Measurements from ENCODE around the gene BICC1. TPM values are rescaled to one million over a fixed set of nuclear protein-coding genes. Genes with fewer than 3 reads are reported as not detected.
A peak's percentile ranks its signal among the peaks of the same experiment; 100 is the strongest.

BICC1 gene
- polyA plus RNA-seq, 1 donor (not counting 4 experiments of a cell fraction or from before 2014, with no cell fraction given) = 4.2 TPM

GRCh38 chr10:58829839-58830238 is 317.2 kb downstream of the BICC1 start:
- dilution Hi-C loops (cut with MboI; ENCODE audit: extremely low pct_ligation_motif_present, low sequenced_read_pairs) = no loop called here
- FAIRE-seq = no peak
- no peak overlapping the region for H3K4me3 ChIP-seq (ENCODE audit: control insufficient read depth in 2 of 3, extremely low read depth in 1 of 3, insufficient read depth in 2 of 3, low read depth in 1 of 3, low read length in 3 of 3)

DNA sequence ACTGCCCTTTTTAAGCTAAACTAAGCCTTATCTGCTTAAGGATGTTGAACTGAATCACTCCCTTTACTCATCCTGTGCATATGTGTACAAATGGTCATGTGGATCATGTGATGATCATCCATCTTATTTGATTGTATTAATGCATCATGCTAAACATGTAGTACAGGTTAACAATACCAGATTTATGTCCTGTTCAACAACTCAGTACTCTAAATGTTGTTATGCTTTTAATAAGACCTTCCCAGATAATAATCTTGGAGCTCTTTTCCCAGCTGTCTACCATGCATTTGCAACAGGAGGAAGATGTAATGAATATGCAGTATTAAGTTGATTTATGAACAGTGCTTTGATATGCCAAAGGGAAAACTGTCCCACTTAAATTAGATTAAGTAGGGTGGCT is 318.0 kb downstream of the BICC1 start:
- Histone ChIP-seq H2AFZ (ENCODE audit: control insufficient read depth, low read length) (no peak overlapping the region), H3K9me3 (ENCODE audit: control insufficient read depth, low read depth, low read length) (no peaks in the 10 kb centered on the region), H4K20me1 (ENCODE audit: control insufficient read depth, extremely low read depth, insufficient read depth, low read length) (no peaks in the 10 kb centered on the region), H3K4me3 (ENCODE audit: control insufficient read depth in 2 of 3, extremely low read depth in 1 of 3, insufficient read depth in 2 of 3, low read depth in 1 of 3, low read length in 3 of 3) (no peak overlapping the region), H3K9me1 (ENCODE audit: control insufficient read depth, extremely low read depth, insufficient read depth, low read length) (no peaks in the 10 kb centered on the region), H3K27ac (ENCODE audit: control insufficient read depth, insufficient read depth, low read length) (no peak overlapping the region), H3K79me2 (ENCODE audit: control insufficient read depth, insufficient read depth, low read length) (no peaks in the 10 kb centered on the region), H3K36me3 (ENCODE audit: control insufficient read depth in 2 of 2, extremely low read depth in 1 of 2, insufficient read depth in 2 of 2, low read length in 2 of 2) (no peaks in the 10 kb centered on the region), H3K4me2 (ENCODE audit: control insufficient read depth, extremely low read depth, insufficient read depth, low read depth, low read length) (no peak overlapping the region), H3K4me1 (ENCODE audit: control insufficient read depth, extremely low read depth, insufficient read depth, low read length) (no peaks in the 10 kb centered on the region), H3K9ac (ENCODE audit: control insufficient read depth, extremely low read depth, insufficient read depth, low read length) (no peak overlapping the region), H3K27me3 (ENCODE audit: control insufficient read depth, extremely low read depth, insufficient read depth, low read length) (no peaks in the 10 kb centered on the region)
- dilution Hi-C loops (cut with MboI; ENCODE audit: extremely low pct_ligation_motif_present, low sequenced_read_pairs) = no loop called here
- FAIRE-seq = peak; percentile 26
- no peak for TF ChIP-seq CTCF (optimal IDR thresholded peaks at IDR 0.05 in 1 of 3, IDR thresholded peaks at IDR 0.05 in 1 of 3, conservative IDR thresholded peaks at IDR 0.05 in 1 of 3; ENCODE audit: extremely low read depth in 1 of 3, insufficient read depth in 2 of 3, low read length in 3 of 3)
- no peak for TF ChIP-seq EZH2 (IDR thresholded peaks at IDR 0.05; ENCODE audit: low read length)
- DNase-seq (ENCODE audit: low read depth, low spot score) = no peak

More at GRCh38 chr10:58829839-58830238, 317.2 kb downstream of the BICC1 start:
- no peaks in the 10 kb centered on the region for H3K36me3 ChIP-seq (ENCODE audit: control insufficient read depth in 2 of 2, extremely low read depth in 1 of 2, insufficient read depth in 2 of 2, low read length in 2 of 2)
- no peak overlapping the region for H2AFZ ChIP-seq (ENCODE audit: control insufficient read depth, low read length)
- H3K9me3 ChIP-seq (ENCODE audit: control insufficient read depth, low read depth, low read length) = no peaks in the 10 kb centered on the region
- DNase-seq (ENCODE audit: low read depth, low spot score) = no peak
- no peak for TF ChIP-seq CTCF (optimal IDR thresholded peaks at IDR 0.05 in 1 of 3, IDR thresholded peaks at IDR 0.05 in 1 of 3, conservative IDR thresholded peaks at IDR 0.05 in 1 of 3; ENCODE audit: extremely low read depth in 1 of 3, insufficient read depth in 2 of 3, low read length in 3 of 3)
- no peak for TF ChIP-seq EZH2 (IDR thresholded peaks at IDR 0.05; ENCODE audit: low read length)
- H3K9me1 ChIP-seq (ENCODE audit: control insufficient read depth, extremely low read depth, insufficient read depth, low read length) = no peaks in the 10 kb centered on the region
- H4K20me1 ChIP-seq (ENCODE audit: control insufficient read depth, extremely low read depth, insufficient read depth, low read length) = no peaks in the 10 kb centered on the region
- H3K4me2 ChIP-seq (ENCODE audit: control insufficient read depth, extremely low read depth, insufficient read depth, low read depth, low read length) = no peak overlapping the region
- H3K27me3 ChIP-seq (ENCODE audit: control insufficient read depth, extremely low read depth, insufficient read depth, low read length) = no peaks in the 10 kb centered on the region
- H3K79me2 ChIP-seq (ENCODE audit: control insufficient read depth, insufficient read depth, low read length) = no peaks in the 10 kb centered on the region
- H3K9ac ChIP-seq (ENCODE audit: control insufficient read depth, extremely low read depth, insufficient read depth, low read length) = no peak overlapping the region
- no peaks in the 10 kb centered on the region for H3K4me1 ChIP-seq (ENCODE audit: control insufficient read depth, extremely low read depth, insufficient read depth, low read length)
- H3K27ac ChIP-seq (ENCODE audit: control insufficient read depth, insufficient read depth, low read length) = no peak overlapping the region

Data from keratinocyte (primary cell).